Measurements from ENCODE around the gene BICC1.

- no peak for TF ChIP-seq POLR2A (IDR thresholded peaks at IDR 0.05; ENCODE audit: borderline replicate concordance, extremely low read depth, insufficient read depth, insufficient read length)
- no peak for TF ChIP-seq CTCF (IDR thresholded peaks at IDR 0.05 in 2 of 3, conservative IDR thresholded peaks at IDR 0.05 in 1 of 3; ENCODE audit: borderline replicate concordance in 1 of 3, insufficient read depth in 1 of 3, low read depth in 2 of 3, low read length in 2 of 3)
- no peak for TF ChIP-seq SP1 (IDR thresholded peaks at IDR 0.05; ENCODE audit: low read depth)
- no peak for TF ChIP-seq EZH2 (IDR thresholded peaks at IDR 0.05)
- TF ChIP-seq, protein P1, sequence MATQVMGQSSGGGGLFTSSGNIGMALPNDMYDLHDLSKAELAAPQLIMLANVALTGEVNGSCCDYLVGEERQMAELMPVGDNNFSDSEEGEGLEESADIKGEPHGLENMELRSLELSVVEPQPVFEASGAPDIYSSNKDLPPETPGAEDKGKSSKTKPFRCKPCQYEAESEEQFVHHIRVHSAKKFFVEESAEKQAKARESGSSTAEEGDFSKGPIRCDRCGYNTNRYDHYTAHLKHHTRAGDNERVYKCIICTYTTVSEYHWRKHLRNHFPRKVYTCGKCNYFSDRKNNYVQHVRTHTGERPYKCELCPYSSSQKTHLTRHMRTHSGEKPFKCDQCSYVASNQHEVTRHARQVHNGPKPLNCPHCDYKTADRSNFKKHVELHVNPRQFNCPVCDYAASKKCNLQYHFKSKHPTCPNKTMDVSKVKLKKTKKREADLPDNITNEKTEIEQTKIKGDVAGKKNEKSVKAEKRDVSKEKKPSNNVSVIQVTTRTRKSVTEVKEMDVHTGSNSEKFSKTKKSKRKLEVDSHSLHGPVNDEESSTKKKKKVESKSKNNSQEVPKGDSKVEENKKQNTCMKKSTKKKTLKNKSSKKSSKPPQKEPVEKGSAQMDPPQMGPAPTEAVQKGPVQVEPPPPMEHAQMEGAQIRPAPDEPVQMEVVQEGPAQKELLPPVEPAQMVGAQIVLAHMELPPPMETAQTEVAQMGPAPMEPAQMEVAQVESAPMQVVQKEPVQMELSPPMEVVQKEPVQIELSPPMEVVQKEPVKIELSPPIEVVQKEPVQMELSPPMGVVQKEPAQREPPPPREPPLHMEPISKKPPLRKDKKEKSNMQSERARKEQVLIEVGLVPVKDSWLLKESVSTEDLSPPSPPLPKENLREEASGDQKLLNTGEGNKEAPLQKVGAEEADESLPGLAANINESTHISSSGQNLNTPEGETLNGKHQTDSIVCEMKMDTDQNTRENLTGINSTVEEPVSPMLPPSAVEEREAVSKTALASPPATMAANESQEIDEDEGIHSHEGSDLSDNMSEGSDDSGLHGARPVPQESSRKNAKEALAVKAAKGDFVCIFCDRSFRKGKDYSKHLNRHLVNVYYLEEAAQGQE (IDR thresholded peaks at IDR 0.05; ENCODE audit: low read depth), result no peak
- no peak for TF ChIP-seq CEBPB (IDR thresholded peaks at IDR 0.05; ENCODE audit: low read depth)
- TF ChIP-seq ATF3 (IDR thresholded peaks at IDR 0.05), result no peak
- TF ChIP-seq POLR2AphosphoS5 (IDR thresholded peaks at IDR 0.05; ENCODE audit: low read depth, low read length), result no peak
- no peak for TF ChIP-seq EGR1 (IDR thresholded peaks at IDR 0.05; ENCODE audit: low read depth)
- no peak for TF ChIP-seq ELF1 (IDR thresholded peaks at IDR 0.05; ENCODE audit: borderline replicate concordance, low read depth)
- no peak for TF ChIP-seq MAX (IDR thresholded peaks at IDR 0.05)
Measured at GRCh38 chr10:58704226-58704625, 191.6 kb downstream of the BICC1 start.
